HG02981 (cell line): ENCODE data around the gene MRPL42.
"Not testable (repeated sequence)": the region's sequence is repeated elsewhere in the genome, so short reads cannot be mapped to it uniquely, and the experiment has no call there.

Experiments used
- ATAC-seq: cut with Tn5 transposase; IDR thresholded peaks from one replicate; pipeline ENCODE4 v1.9.1; 2021; ENCODE audit warnings: mild to moderate bottlenecking, moderate library complexity; ENCODE audit not compliant: unreplicated experiment

Gene MRPL42

DNA sequence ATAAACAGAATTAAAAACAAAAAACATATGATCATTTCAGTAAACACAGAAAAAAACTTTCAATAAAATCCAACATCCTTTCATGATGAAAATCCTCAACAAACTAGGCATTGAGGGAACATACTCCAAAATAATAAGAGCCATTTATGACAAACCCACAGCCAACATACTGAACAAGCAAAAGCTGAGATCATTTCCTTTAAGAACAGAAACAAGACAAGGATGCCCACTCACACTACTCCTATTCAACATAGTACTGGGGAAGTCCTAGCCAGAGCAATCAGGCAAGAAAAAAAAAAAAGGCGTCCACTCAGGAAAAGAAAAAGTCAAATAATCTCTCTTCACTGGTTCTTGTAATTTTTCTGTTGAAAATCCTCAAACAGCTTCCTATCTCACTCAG, 30.1 kb downstream of the MRPL42 start:
- no peak for ATAC-seq

- not testable (repeated sequence) for ATAC-seq
These were observed 31.5 kb downstream of the MRPL42 start for GRCh38 chr12:93498813-93499212.

- no peak for ATAC-seq
These were observed 32.9 kb downstream of the MRPL42 start for GRCh38 chr12:93500201-93500600.

DNA sequence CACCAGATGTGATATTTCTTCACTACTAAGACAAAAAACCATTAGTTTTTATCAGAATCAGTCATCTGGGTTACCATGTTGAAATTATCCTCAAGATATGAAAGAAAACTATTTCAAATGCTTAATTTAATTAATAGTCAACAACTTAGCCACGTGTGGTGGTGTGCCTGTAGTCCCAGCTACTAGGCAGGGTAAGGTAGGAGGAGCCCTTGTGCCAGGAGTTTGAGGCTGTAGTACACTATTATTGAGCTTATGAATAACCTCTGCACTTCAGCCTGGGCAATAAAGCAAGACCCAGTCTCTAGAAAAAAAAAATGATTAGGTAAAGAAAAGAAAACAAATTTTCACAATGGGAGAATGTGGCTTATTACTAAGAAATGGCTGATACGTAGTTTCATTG, 33.4 kb downstream of the MRPL42 start:
- ATAC-seq, result no peak

DNA sequence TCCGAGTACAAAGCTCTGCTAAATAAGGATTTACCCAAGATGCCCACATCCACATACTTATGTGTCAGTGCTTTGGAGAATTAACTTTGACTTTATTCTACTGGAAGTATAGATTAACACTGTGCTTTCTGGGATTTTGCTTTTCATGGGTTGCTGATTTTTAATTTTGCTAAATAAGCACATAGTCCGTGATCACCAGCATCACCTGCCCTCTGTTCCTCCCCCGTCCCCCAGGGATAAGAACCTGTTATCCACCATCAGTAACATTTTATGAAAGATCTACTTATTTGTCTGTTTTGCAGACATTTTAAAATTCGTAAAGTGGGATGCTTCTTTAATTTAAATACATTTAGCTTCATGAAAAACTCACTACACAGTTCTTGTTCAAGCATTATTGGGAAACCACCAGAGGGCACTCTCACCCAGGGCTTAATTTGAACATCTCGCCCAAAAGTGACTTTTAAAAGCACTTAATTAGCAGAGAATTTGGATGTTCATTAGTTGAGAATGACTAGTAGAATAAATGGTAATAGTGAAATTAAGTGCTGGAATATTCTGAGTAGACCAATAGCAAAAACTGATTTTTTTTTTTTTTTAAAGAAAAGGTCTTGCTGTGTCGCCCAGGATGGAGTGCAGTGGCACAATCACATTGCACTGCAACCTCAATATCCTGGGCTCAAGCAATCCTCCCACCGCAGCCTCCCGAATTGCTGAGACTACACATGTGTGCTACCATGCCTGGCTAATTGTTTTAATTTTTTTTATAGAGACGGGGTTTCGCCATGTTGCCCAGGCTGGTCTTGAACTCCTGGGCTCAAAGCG, 35.7 kb downstream of the MRPL42 start:
- ATAC-seq, result no peak

- no peak for ATAC-seq
These were observed 39.9 kb downstream of the MRPL42 start for GRCh38 chr12:93507165-93507564.

DNA sequence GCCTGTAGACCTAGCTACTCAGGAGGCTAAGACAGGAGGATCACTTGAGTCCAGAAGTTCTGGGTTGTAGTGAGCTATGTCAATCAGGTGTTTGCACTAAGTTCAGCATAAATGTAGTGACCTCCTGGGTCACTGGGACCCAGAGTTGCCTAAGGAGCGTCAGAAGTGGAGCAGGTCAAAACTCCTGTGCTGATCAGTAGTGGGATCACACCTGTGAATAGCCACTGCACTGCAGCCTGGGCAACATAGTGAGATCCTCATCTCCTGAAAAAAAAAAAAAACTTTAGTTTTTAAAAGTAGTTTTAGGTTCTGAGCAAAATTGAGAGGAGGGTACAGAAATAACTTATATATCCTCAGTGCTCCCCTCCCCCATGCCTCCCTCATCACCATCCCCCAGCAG, 42.2 kb downstream of the MRPL42 start:
- no peak for ATAC-seq

DNA sequence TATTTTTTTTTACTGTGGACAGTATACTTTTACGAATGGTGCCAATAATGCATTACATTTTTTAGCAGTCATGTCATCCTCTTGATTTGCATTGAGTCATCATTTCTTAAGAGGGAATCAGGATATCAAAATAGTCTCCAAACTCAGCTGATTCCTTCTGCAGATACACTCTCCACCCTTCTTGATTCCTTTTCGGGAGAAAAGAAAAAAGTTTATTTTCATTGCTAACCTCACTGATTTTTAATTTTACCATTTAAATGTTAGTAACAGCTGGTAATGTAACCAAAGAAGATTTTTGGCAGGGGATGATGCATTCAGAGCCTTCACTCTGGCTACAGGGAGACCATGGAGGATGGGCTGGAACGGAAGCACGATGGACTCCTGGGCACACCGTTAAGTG, 47.5 kb downstream of the MRPL42 start:
- no peak for ATAC-seq

- ATAC-seq, result no peak
These were observed 51.4 kb downstream of the MRPL42 start for GRCh38 chr12:93518725-93519124.

- no peak for ATAC-seq
These were observed 52.5 kb downstream of the MRPL42 start for GRCh38 chr12:93519859-93520258.

DNA sequence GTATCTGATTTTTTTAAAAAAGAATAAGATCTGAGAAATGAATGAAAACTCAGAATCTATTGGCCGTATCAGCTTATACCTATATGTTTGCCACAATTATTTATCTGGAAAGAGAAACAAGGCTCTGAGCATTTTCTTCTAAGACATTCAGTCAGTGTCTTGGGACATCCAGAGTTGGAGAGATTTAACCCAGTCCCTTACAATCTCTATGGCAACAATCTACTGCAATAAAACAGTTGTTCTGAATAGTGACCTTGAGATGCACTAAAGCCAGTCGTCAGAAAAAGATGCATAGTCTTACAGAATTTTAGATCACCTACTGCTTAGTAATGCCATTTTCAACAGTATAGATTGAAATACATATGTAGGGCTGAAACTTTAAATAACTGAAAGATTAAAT, 53.1 kb downstream of the MRPL42 start:
- no peak for ATAC-seq

DNA sequence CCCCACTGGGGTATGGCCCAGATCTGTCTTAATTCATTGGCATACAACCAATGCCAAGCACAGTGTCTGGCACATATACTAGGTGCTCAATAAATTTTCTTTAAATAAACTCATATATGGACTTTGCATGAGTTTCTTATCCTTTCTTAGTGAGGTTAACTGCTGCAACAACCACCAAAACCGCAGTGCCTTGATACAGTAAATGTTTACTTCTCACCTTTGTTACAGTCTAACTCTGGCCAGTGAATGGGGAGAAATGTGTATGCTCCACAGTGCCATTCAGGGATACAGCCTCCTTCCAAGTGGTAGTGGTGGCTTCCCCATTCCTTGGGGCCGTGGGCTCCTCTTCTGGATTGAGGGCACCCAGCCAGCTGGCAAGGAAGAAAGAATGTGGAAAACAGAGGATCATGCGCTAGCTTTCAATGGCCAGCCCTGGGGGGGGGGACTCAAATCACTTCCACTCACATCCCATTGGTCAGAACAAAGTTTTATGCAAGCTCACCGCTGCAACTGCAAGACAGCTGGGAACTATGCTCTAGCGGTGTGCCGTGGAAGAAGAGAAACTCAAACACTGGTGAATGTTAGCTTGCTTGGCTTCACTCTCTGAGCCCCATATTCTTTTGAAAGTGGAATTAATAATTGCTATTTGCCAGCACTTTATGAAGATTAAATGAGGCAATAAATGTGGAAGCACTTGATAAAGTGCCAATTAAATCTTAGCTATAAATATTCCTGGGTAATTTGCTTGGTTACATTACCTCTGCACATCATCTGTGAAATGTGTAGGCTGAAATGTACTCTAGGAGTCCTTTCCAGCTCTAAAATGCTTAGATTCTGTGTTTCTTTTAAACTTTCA, 54.1 kb downstream of the MRPL42 start:
- no peak for ATAC-seq

GRCh38 chr12:93524386-93525133, 57.2 kb downstream of the MRPL42 start:
- no peak for ATAC-seq

DNA sequence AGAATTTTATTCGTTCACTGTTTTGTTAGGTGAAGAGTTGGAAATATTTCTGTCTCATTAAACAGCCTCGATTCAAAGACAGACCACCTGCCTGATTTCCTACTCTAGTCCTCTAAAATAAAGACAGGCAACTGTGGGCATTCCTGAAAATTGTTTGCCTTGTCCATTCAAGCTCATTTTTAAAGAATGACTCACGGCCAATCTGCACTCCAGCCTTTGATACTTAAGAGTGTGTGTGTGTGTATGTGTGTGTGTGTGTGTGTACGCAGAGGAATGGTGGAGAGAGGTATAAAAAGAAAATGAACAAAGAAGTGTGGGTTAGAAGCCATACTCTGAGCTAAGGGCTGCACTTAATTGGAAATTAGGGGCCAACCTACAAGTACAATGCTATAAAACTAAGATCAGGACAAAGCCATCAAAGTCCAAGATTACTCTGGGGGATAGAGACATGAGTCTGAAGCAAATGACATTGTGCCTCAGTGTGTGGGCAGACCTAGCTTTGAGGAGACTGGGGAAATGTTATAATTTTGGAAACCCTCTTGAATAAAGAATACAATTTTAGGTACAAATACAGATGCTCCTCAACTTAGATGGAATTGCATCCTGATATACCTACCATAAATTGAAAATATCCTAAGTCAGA, 59.6 kb downstream of the MRPL42 start:
- no peak for ATAC-seq

DNA sequence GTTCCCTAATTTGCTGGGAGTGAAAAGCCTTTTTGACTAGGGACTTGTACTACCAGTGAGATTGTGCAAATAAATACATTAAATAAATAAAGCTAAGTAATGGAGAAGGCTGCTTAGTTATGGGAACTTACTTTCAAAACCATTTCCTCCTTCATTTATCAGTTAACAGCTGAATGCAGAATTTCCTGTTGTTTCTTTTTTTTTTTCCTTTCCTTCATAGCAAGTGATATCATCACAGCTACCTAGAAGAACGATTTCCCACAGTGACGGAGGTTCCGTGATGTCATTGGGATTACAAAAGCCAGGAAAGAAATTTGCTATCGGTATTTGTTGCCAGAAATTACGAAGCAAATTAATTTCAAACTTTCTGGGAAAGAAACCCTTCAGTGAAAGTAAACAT, 63.0 kb downstream of the MRPL42 start:
- ATAC-seq, result no peak

GRCh38 chr12:93533310-93533709, 66.0 kb downstream of the MRPL42 start:
- no peak for ATAC-seq

GRCh38 chr12:93536111-93536765, 68.9 kb downstream of the MRPL42 start:
- ATAC-seq, result peak; percentile 23

GRCh38 chr12:93536766-93537488, 69.6 kb downstream of the MRPL42 start:
- ATAC-seq, result peak; percentile 76

GRCh38 chr12:93537769-93538168, 70.5 kb downstream of the MRPL42 start:
- no peak for ATAC-seq

DNA sequence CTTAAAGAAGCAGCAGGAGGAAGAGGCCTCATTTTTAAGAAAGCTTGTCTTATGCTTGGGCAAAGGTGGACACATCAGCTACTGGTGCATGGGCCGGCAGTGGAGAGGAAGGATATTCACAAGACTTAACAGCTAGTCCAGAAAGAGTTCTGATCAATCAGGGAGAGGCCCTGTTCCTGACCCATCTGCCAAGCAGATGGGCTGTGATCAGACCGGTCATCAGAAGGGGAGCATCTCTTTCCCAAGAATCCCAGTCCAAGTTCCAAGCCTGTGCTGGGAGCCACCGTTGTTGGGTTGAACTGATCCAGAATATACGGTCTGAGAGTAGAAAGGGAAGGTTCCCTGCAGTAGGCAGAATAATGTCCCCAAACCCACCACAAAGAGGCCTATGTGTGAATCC, 72.5 kb downstream of the MRPL42 start:
- no peak for ATAC-seq
